GM18498 (cell line): ENCODE measurements around the gene CEP112.

Source experiments
- ATAC-seq: cut with Tn5 transposase; IDR thresholded peaks from one replicate; pipeline ENCODE4 v1.9.1; 2021; ENCODE audit warnings: mild to moderate bottlenecking, moderate library complexity; ENCODE audit not compliant: unreplicated experiment

The CEP112 gene

GRCh38 chr17:65626451-65626850 is 565.5 kb downstream of the CEP112 start:
- ATAC-seq: no peak

- ATAC-seq: no peak
Observed at GRCh38 chr17:65618516-65618915, 573.4 kb downstream of the CEP112 start.

DNA sequence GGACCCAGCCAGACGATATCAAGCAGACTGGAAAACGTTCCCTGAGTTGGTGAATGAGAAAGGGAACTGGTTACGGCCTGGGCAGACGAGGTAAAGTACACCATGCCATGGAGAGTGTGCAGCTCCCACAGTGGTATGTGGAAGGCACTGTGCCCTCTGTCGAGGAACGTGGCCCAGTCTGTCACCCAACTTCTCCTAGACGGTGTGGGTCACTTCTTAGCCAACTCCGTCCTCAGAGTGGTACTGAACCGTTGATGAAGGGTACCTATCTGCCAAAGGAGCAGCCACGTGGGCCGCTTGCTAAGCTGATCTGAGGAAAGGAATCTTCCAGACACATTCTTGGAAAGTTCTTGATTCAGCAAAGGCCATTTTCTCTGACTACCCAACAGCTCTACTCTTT is 574.4 kb downstream of the CEP112 start:
- no peak for ATAC-seq

DNA sequence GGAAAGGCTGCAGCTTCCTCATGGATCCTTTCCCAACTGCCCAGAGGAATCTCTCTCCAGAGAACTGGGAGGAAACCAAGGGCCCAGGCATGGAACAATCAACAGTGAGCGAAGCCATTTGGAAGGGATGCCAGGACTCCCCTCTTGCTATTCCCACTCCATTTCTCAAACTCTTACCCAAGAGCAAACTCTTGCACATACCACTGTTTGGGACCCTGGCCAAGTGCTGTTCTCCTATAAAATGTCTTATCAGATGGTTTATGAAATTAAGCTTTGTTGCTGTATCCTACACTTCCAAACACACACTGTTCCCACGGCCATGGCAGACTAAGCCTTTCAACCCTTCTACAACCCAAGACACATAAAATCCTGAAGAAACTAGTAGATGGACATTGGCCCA is 582.2 kb downstream of the CEP112 start:
- no peak for ATAC-seq

DNA sequence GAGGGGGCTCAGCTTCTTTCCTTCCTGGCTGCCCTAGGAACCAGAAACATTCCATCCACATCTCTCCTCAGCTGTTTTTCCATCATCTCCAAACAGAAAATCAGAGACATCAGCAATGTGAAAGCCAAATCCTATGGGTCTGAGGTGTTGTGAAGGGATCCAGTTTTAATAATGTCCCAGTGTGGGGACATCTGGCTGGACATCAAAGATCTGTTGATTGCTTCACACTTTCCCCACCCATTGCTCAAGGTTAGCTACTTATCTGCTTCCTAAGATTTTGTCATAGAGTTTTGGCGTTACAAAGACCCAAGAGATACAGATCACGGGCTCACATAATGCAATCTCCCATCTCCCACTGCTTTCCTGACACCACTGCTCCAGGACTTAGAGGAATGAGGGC is 582.6 kb downstream of the CEP112 start:
- no peak for ATAC-seq

GRCh38 chr17:65604070-65604469 is 587.9 kb downstream of the CEP112 start:
- ATAC-seq: no peak

GRCh38 chr17:65601881-65602280 is 590.1 kb downstream of the CEP112 start:
- ATAC-seq: no peak

- no peak for ATAC-seq
Observed at GRCh38 chr17:65601145-65601544, 590.8 kb downstream of the CEP112 start.

DNA sequence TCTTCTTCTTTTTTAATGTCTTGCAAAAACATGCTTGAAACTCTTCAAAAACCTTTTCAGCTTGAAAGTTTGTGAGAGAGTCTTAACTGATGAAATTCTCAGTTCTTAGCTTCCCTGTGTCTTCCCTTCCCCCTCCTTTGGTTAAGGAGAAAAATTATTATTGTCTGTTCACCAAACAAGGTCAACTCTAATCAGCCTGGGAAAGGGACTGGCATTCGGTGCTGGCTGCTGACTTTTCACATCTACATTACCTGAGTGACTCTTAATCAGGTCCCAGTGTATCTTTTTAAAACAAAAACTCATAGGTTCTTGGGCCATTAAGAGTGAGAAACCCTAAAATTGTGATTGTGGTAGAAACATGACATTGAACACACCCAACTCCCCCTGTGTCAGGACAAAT is 591.4 kb downstream of the CEP112 start:
- no peak for ATAC-seq

- no peak for ATAC-seq
Observed at GRCh38 chr17:65599650-65600049, 592.3 kb downstream of the CEP112 start.

GRCh38 chr17:65598746-65599145 is 593.2 kb downstream of the CEP112 start:
- no peak for ATAC-seq

- ATAC-seq: no peak
Observed at GRCh38 chr17:65595071-65595656, 596.8 kb downstream of the CEP112 start.

DNA sequence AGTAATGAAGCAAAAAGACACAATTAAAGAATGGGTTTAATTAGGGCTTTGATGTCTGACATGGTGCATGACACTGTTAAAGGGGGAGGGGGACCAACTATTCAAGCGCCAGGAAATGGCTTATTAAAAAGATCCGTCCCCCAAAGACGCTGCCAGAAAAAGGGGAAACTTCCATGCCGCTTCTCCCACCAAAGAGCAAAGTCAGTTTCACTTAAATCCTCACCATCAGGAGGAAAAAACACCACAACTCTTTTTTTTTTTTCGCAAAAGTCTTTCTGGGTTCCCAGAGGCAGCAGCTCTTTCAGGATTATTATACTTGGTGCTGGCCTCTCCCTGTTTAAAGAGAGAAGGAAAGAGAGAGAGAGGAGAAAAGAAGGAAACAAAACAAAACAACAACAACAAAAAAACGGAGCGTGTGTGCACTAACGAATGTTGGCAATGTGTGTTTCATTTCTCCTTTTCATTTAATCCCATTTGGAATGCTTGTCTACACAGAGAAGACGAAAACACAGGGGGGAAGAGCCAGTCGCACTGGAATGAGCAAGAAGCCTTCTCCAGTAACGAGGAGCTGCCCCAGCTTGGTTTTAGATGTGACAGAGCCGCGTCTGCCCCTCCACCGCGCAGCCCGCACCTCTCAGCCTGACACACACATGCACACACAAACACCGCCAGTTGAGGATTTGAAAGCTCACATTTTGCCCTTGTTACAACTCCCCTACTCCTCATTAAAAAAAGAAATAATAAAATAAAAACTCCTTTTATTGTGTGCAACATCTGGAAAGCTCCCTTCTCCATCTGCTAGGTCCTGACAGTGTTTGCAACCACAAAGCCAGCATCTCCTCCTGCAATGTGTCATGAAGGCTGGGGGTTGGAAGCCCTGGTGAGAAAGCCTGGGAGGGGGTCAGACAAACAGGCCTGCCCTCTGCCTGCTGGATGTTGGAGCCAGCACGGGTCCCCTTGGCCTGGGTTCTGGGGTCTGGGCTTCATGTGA is 597.8 kb downstream of the CEP112 start:
- no peak for ATAC-seq

DNA sequence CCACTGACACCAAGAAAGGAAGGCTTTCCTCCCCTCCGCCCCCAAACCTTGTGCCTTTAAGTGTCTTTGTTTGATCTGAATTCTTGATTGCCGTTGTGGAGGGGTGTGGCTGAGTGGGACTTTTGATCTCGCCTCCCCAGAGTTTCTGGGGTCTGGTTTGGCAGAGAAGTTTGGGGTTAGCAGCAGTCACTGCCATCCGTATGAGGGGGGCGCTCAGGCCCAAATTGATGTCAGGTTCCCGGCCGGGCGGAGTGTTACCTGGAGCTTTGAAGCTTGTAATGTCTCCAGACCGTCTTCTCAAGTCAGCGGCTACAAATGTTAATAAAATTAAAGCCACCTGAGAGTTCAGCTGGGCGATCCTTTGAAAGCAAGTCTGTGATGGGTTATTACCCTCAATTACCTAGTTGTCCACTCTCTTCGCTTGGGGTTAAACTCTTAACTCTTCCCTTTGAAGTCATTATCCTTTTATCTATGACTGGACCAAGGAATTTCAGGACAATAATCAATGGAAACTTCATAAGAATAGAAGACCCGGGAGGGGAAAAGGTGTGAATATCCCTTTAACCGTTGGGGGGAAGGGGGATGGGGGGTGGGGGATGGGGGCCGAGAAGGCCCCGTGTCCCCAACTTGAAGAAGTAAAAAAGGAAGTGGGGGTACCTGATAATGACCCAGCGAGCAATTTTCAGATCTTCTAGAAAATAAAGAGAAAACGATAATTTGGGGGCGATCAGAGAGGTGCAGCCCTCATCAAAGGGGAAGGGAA is 598.7 kb downstream of the CEP112 start:
- ATAC-seq: no peak

- no peak for ATAC-seq
Observed at GRCh38 chr17:65592125-65592965, 599.6 kb downstream of the CEP112 start.

DNA sequence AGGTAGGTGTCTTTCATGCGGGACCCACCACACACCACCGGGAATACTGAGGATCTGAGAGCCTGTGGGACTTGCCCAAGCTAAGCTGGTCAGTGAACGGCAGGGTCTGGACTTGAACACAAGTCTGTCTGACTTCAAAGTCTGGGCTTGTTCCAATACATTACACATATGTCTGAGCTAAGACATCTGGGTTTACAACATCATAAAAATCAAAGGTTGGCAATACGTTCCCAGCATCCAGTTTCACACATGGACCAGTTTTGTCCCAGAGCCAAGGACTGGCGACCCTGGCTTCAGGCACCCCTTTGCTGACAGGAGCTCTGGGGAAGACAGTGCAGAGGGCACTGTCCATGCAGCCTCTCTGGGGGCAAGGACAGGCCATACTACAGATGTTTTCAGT is 602.6 kb downstream of the CEP112 start:
- ATAC-seq: no peak

DNA sequence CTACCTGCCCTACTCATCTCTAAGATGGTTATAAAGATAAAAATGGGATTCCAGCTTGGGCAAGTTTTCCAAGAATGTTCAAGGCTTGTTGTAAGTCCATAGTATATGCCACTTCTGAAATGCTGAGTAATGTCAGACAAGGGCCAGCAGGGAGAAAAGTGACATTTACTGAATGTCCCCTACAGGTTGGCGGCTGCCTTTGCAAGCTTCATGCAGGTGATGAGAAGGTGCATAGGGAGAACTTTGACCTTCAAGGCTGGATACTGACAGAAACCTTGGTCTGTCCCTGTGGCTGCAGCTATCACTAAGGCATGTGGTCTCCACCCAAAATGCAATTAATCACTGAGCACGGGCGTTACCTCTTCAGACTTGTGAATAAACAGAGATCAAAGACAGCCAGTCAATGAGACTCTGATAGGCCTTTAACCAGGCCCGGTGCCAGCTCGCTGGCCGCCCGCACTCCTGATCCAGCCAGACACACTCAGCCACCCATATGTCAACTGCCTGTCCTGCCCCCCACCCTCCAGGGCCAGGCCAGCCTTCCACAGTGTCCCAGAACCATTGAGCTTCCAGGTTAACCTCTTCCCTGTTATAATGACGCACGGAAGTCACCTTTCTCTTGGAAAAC is 603.6 kb downstream of the CEP112 start:
- ATAC-seq: no peak

DNA sequence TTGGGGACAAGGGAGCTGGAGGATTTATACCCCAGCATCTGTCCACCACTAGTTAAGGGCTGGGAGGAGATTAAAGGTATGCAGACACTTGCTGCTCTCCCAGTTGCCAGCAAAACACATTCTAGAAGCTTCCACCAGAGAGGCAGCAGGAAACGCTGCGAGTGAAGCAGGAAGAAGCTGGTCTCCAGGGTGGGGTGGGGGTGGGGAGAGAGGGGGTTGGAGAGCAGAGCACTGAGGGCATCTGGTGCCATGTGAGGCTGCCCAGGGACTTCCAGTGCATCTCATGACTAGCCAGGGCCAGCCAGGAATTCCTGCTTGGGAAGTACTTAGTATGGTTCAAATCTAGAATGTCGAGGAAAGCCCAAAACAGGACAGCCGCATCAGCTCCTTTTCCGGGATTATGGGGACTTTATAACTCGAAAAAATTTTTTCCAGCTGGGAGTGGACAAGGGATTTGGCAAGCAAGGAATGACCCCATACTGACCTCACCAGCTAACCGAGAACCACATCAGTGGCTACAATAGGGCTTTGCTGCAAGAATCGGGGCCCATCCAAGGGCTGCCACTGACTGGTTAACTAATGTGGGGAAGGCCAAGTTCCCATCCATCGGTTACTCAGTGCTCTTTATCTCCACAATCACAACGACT is 604.3 kb downstream of the CEP112 start:
- no peak for ATAC-seq

- no peak for ATAC-seq
Observed at GRCh38 chr17:65586899-65587298, 605.0 kb downstream of the CEP112 start.
